ENCODE measurements around the gene LRMDA. TPM values are rescaled to one million over a fixed set of nuclear protein-coding genes. Genes with fewer than 3 reads are reported as not detected.

LRMDA gene
- total RNA-seq, 2 donors from 2014 or later, result 12.2 to 25.4 TPM

DNA sequence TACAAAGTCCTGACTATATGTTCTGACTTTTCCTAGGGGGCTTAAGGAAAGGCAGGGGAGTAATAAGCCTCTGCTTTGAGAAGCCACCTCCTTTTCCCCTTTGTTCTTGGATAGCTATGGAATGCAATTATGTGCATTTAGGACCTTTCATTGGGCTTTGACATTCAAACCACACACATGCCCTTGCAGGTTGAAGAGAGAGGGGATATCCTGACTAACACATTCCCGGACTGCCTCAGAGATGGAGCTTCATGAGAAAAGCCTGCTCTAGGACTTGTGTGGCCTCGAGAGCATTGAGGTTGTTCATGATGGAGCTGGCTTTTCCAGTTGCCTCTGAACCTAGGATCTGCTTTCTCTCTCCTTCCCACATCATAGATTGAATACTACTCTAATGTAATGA is 694.5 kb downstream of the LRMDA start:
- no peak for ATAC-seq
- intact Hi-C loops (cut with DNase I), result no loop called here

DNA sequence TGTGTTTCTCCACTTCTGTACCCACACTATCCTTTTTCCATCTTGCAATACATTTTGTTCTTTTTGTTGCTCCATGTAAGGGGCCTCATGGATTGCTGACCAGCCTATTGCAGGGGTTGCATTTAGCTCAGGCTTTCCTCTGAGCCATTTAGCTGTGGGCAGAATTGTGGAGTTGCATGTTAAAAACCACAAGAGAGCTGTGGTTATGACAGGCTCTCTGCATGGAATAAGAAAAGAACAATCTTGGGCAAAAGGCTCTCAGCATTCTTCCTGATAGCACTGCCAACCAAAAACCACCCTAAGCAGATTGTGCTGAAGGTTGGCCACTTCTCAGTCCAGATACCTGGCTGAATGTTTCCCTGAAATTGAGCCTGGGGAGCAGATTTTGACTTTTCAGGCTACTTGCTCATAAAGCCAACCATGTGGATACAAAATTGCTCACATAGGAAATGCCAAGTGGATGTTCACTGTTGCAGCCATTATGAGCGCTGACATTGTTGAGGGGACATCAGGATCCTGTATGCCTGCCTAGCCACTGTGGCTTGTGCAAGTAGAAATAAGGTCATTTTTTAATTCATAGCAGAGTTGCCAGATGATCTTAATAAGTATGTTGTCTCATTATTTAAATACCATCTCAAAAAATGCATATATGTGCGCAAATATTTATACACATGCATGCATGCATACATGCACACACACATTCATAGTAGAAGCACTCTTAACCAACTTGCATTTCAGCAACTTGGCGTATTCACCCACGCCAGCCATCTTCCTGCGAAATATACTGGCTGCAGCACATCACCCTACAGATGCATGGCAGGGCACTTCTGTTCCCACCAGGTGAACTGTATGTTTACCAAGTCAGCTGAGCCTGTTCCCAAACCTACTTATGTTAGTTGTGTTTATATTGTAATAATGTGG is 695.4 kb downstream of the LRMDA start:
- H3K27ac ChIP-seq, result no peak overlapping the region
- 89 to 95% methylated on average over 5 of the region's 5 CpGs for WGBS, 2 donors
- DNase-seq, result no peak
- H3K4me3 ChIP-seq, result no peak overlapping the region
- TF ChIP-seq POLR2A (IDR thresholded peaks at IDR 0.05), result no peak
- TF ChIP-seq, protein P1, sequence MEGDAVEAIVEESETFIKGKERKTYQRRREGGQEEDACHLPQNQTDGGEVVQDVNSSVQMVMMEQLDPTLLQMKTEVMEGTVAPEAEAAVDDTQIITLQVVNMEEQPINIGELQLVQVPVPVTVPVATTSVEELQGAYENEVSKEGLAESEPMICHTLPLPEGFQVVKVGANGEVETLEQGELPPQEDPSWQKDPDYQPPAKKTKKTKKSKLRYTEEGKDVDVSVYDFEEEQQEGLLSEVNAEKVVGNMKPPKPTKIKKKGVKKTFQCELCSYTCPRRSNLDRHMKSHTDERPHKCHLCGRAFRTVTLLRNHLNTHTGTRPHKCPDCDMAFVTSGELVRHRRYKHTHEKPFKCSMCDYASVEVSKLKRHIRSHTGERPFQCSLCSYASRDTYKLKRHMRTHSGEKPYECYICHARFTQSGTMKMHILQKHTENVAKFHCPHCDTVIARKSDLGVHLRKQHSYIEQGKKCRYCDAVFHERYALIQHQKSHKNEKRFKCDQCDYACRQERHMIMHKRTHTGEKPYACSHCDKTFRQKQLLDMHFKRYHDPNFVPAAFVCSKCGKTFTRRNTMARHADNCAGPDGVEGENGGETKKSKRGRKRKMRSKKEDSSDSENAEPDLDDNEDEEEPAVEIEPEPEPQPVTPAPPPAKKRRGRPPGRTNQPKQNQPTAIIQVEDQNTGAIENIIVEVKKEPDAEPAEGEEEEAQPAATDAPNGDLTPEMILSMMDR (IDR thresholded peaks at IDR 0.05), result no peak
- H3K4me1 ChIP-seq, result no peaks in the 10 kb centered on the region
- intact Hi-C loops (cut with DNase I), result no loop called here
- H3K27me3 ChIP-seq, result no peaks in the 10 kb centered on the region
- no peak for ATAC-seq
- H3K36me3 ChIP-seq (replicated peaks in 1 of 2; ENCODE audit: insufficient read depth in 1 of 2, low read depth in 2 of 2), result no peaks in the 10 kb centered on the region
- H3K9me3 ChIP-seq, result no peaks in the 10 kb centered on the region

More for the DNA sequence above, 694.5 kb downstream of the LRMDA start:
- H3K36me3 ChIP-seq (replicated peaks in 1 of 2; ENCODE audit: insufficient read depth in 1 of 2, low read depth in 2 of 2), result no peaks in the 10 kb centered on the region
- DNase-seq, result no peak
- H3K27ac ChIP-seq, result no peak overlapping the region
- no peaks in the 10 kb centered on the region for H3K4me1 ChIP-seq
- TF ChIP-seq POLR2A (IDR thresholded peaks at IDR 0.05), result no peak
- H3K27me3 ChIP-seq, result no peaks in the 10 kb centered on the region
- WGBS, 2 donors, result 100% methylated on average over 2 of the region's 2 CpGs
- H3K4me3 ChIP-seq, result no peak overlapping the region
- H3K9me3 ChIP-seq, result no peaks in the 10 kb centered on the region

DNA sequence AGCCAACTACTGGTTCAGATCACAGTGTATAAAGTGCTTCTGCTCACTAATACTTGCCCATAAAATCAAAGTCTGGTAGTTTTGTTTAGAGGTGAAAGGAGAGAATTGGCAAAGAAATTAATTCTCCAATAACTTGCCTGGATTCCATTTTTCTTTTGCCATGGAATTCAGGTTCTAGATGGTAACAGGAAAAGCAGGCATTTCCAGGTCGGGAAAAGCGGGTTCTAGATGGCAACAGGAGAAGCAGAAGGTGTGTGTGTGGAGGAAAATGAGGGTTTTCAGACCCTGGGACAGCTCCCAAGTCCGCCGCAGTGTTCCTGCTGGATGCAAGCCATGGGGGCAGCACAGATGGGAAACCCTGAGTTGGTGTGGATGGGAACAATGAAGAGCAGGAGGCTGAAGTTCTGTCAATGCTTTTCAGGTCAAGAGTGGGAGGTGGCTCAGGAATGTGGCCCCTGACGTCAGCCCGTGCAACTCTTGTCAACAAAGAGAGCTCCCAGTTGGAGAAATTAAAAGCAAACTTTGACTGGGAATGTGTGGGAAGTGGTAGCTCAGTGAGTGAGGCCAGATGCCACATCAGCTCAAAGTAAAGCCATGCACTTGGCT is 696.7 kb downstream of the LRMDA start:
- 81 to 82% methylated on average over 6 of the region's 6 CpGs for WGBS, 2 donors

DNA sequence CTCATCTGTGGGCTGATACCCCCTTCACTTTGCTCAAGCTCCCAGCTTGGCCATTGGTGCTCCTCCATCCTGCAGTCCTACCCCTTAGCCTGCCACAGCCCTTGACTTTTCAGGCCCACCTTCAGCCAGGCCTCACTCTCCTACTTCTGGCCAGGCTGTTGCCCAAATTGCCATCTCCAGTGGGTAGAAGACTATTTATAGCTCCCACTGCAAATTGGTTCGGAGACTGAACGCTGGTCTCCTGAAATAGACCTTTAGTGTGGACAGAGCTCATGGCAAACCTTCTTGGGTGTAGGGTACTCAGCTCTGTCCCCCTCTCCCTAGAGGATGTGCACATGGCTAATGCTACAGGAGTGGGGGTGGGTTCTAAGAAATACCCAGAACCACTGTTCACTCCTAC is 697.8 kb downstream of the LRMDA start:
- TF ChIP-seq, protein P1 (IDR thresholded peaks at IDR 0.05), result no peak
- no peak for TF ChIP-seq POLR2A (IDR thresholded peaks at IDR 0.05)
- no peak overlapping the region for H3K4me3 ChIP-seq
- no peaks in the 10 kb centered on the region for H3K27me3 ChIP-seq
- no peak for DNase-seq
- no peaks in the 10 kb centered on the region for H3K9me3 ChIP-seq
- H3K36me3 ChIP-seq (replicated peaks in 1 of 2; ENCODE audit: insufficient read depth in 1 of 2, low read depth in 2 of 2), result no peaks in the 10 kb centered on the region
- intact Hi-C loops (cut with DNase I), result no loop called here
- 83 to 89% methylated on average over 2 of the region's 2 CpGs for WGBS, 2 donors
- no peak overlapping the region for H3K27ac ChIP-seq
- ATAC-seq, result no peak
- no peaks in the 10 kb centered on the region for H3K4me1 ChIP-seq

More for the DNA sequence above, 696.7 kb downstream of the LRMDA start:
- Histone ChIP-seq H3K9me3 (no peaks in the 10 kb centered on the region), H3K27ac (no peak overlapping the region), H3K27me3 (no peaks in the 10 kb centered on the region), H3K4me1 (no peaks in the 10 kb centered on the region), H3K4me3 (no peak overlapping the region), H3K36me3 (replicated peaks in 1 of 2; ENCODE audit: insufficient read depth in 1 of 2, low read depth in 2 of 2) (no peaks in the 10 kb centered on the region)
- DNase-seq, result no peak
- no peak for TF ChIP-seq POLR2A (IDR thresholded peaks at IDR 0.05)
- ATAC-seq, result no peak
- intact Hi-C loops (cut with DNase I), result no loop called here

DNA sequence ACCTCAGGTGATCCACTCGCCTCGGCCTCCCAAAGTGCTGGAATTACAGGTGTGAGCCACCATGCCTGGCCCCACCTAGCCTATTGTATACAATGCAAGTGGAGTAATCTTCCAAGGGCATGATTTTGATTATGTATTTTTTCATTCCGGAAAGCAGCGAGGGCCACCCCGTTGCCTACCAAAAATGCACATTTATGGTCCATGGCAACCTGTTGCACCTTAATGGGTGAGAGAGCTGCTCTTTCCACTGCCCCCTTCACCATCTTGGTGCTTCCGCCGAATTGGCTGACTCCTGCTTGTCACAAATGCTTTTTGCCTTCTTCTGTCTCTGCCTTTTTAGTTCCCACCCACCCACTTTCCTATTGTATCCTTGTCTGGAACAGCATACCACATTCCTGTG is 699.5 kb downstream of the LRMDA start:
- no peaks in the 10 kb centered on the region for H3K4me1 ChIP-seq
- no peaks in the 10 kb centered on the region for H3K36me3 ChIP-seq (replicated peaks in 1 of 2; ENCODE audit: insufficient read depth in 1 of 2, low read depth in 2 of 2)
- no peak overlapping the region for H3K4me3 ChIP-seq
- no peaks in the 10 kb centered on the region for H3K9me3 ChIP-seq
- no peaks in the 10 kb centered on the region for H3K27me3 ChIP-seq
- TF ChIP-seq, protein P1 (IDR thresholded peaks at IDR 0.05), result no peak
- TF ChIP-seq POLR2A (IDR thresholded peaks at IDR 0.05), result no peak
- ATAC-seq (no peak), DNase-seq (no peak)
- 88% methylated on average over 7 of the region's 7 CpGs for WGBS, 2 donors
- no peak overlapping the region for H3K27ac ChIP-seq
- intact Hi-C loops (cut with DNase I), result no loop called here

Measured in body of pancreas (tissue), 4 donors.